Measurements from ENCODE around the gene GFI1. TPM values are rescaled to one million over a fixed set of nuclear protein-coding genes. Genes with fewer than 3 reads are reported as not detected.

The GFI1 gene
- total and polyA plus RNA-seq, 2 of the 13 experiments (the other 11 are each of a cell fraction or from before 2014, with no cell fraction given): 10.3 to 10.5 TPM

DNA sequence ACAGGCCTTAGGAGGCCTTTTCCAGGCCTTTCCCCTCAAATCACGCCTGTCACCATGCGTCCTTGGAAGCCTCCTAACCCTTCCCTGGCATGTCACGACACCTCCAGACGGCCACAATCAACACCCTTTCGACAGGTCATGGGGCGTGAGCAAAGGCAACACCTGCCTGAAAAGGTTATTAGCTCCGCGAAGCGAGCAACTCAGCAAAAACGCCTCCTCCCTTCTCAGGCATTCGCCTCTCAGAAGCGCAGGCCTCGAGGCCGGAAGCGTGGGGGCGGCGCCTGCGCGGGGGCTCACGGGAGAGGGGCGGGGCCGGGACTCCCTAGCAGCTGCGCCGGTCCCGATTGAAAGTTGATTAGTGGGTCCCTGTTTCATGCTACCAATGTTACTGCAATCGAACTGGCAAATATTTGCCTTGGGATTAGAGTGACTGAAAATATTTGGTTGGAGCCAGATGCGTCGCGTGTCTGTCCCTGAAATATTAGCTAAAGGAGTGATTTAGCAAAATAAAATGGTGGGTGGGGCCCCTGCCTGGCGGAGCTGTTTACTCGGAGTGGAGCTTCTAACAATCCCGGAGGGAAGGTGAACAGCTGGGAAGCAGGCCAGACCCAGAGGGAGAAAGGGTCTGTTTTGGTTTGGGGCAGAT, 44.9 kb downstream of the GFI1 start (continued):
- peak; percentile 69; the same call in 1 of the 2 replicates for TF ChIP-seq ZNF510 (CRISPR knock-in tag; IDR thresholded peaks at IDR 0.05; ENCODE audit: low read depth)
- TF ChIP-seq CENPX (CRISPR knock-in tag; IDR thresholded peaks at IDR 0.05): no peak
- TF ChIP-seq ZBTB26 (CRISPR knock-in tag; IDR thresholded peaks at IDR 0.05; ENCODE audit: borderline replicate concordance): peak; percentile 60; the same call in 1 of the 2 replicates
- peak; percentile 87; the same call in 1 of the 2 replicates for TF ChIP-seq ZNF891 (CRISPR knock-in tag; IDR thresholded peaks at IDR 0.05)
- no peak for TF ChIP-seq ZNF552 (CRISPR knock-in tag; IDR thresholded peaks at IDR 0.05; ENCODE audit: borderline replicate concordance)
- TF ChIP-seq SUZ12 (IDR thresholded peaks at IDR 0.05; ENCODE audit: low read depth, low read length): no peak
- TF ChIP-seq, protein P1, sequence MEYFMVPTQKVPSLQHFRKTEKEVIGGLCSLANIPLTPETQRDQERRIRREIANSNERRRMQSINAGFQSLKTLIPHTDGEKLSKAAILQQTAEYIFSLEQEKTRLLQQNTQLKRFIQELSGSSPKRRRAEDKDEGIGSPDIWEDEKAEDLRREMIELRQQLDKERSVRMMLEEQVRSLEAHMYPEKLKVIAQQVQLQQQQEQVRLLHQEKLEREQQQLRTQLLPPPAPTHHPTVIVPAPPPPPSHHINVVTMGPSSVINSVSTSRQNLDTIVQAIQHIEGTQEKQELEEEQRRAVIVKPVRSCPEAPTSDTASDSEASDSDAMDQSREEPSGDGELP (IDR thresholded peaks at IDR 0.05; ENCODE audit: borderline replicate concordance, low read depth): peak; percentile 86
- TF ChIP-seq PLRG1 (conservative IDR thresholded peaks at IDR 0.05): no peak
- no peak for TF ChIP-seq ZNF260 (CRISPR knock-in tag; IDR thresholded peaks at IDR 0.05; ENCODE audit: borderline replicate concordance, low read depth)
- TF ChIP-seq ZNF317 (CRISPR knock-in tag; IDR thresholded peaks at IDR 0.05): peak; percentile 78
- no peak for TF ChIP-seq ETV6 (CRISPR knock-in tag; conservative IDR thresholded peaks at IDR 0.05)
- no peak for TF ChIP-seq SRSF9 (IDR thresholded peaks at IDR 0.05; ENCODE audit: borderline replicate concordance, insufficient read depth, low read depth, low read length, poor library complexity, severe bottlenecking)
- TF ChIP-seq ZNF263 (CRISPR knock-in tag; IDR thresholded peaks at IDR 0.05): peak; percentile 59; the same call in 1 of the 2 replicates
- TF ChIP-seq, protein P2, sequence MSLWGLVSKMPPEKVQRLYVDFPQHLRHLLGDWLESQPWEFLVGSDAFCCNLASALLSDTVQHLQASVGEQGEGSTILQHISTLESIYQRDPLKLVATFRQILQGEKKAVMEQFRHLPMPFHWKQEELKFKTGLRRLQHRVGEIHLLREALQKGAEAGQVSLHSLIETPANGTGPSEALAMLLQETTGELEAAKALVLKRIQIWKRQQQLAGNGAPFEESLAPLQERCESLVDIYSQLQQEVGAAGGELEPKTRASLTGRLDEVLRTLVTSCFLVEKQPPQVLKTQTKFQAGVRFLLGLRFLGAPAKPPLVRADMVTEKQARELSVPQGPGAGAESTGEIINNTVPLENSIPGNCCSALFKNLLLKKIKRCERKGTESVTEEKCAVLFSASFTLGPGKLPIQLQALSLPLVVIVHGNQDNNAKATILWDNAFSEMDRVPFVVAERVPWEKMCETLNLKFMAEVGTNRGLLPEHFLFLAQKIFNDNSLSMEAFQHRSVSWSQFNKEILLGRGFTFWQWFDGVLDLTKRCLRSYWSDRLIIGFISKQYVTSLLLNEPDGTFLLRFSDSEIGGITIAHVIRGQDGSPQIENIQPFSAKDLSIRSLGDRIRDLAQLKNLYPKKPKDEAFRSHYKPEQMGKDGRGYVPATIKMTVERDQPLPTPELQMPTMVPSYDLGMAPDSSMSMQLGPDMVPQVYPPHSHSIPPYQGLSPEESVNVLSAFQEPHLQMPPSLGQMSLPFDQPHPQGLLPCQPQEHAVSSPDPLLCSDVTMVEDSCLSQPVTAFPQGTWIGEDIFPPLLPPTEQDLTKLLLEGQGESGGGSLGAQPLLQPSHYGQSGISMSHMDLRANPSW (CRISPR knock-in tag; IDR thresholded peaks at IDR 0.05; ENCODE audit: borderline replicate concordance): no peak
- no peak for TF ChIP-seq SMARCE1 (IDR thresholded peaks at IDR 0.05; ENCODE audit: borderline replicate concordance)
- no peak for TF ChIP-seq SATB2 (CRISPR knock-in tag; IDR thresholded peaks at IDR 0.05)
- no peak for TF ChIP-seq ZNF562 (CRISPR knock-in tag; IDR thresholded peaks at IDR 0.05; ENCODE audit: borderline replicate concordance)
- no peak for TF ChIP-seq SSRP1 (CRISPR knock-in tag; IDR thresholded peaks at IDR 0.05)
- no peak for TF ChIP-seq ZUFSP (CRISPR knock-in tag; IDR thresholded peaks at IDR 0.05; ENCODE audit: borderline replicate concordance)
- TF ChIP-seq NFKB2 (CRISPR knock-in tag; IDR thresholded peaks at IDR 0.05; ENCODE audit: borderline replicate concordance): peak; percentile 71; the same call in 1 of the 2 replicates
- no peak for TF ChIP-seq PREB (CRISPR knock-in tag; IDR thresholded peaks at IDR 0.05)
- no peak for TF ChIP-seq ZNF383 (CRISPR knock-in tag; IDR thresholded peaks at IDR 0.05; ENCODE audit: borderline replicate concordance)
- TF ChIP-seq ZNF451 (CRISPR knock-in tag; IDR thresholded peaks at IDR 0.05): no peak

All from HepG2 (cell line).